ENCODE measurements around the gene ASPSCR1.

DNA sequence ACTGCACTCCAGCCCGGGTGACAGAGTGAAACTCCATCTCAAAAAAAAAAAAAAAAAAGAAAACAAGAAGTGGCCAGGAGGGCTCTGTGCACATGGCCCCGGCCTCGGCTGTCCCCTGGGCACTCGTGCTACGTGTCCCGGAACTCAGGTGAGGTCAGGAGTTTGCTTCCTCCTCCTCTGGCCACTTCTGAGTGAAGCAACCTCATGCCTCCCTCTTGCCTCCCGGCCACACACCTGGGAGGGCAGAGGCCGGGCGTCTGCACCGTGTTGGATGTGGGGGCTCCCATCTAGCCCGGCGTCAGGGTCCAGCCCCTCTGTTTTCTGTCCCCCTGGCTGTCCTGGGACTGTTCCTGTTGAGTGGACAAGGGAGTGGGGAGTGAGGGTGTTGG, 22.2 kb downstream of the ASPSCR1 start:
- TF ChIP-seq, protein P1, sequence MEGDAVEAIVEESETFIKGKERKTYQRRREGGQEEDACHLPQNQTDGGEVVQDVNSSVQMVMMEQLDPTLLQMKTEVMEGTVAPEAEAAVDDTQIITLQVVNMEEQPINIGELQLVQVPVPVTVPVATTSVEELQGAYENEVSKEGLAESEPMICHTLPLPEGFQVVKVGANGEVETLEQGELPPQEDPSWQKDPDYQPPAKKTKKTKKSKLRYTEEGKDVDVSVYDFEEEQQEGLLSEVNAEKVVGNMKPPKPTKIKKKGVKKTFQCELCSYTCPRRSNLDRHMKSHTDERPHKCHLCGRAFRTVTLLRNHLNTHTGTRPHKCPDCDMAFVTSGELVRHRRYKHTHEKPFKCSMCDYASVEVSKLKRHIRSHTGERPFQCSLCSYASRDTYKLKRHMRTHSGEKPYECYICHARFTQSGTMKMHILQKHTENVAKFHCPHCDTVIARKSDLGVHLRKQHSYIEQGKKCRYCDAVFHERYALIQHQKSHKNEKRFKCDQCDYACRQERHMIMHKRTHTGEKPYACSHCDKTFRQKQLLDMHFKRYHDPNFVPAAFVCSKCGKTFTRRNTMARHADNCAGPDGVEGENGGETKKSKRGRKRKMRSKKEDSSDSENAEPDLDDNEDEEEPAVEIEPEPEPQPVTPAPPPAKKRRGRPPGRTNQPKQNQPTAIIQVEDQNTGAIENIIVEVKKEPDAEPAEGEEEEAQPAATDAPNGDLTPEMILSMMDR (conservative IDR thresholded peaks at IDR 0.05), result no peak
- no peak for TF ChIP-seq ZFX (IDR thresholded peaks at IDR 0.05)

Measured in C4-2B (cell line).